SU-DHL-6 (cell line): Measurements from ENCODE around the gene UMAD1.

Experiments used
- EZH2phosphoT487 ChIP-seq: fragments of 200-600 bp; sonication (generic), shearing (Covaris generic); conservative IDR thresholded peaks from 2 replicates; pipeline ENCODE4 v1.6.1; 2018; ENCODE audit warnings: mild to moderate bottlenecking, antibody characterized with exemption, low read length, moderate library complexity, mixed read lengths
- TF ChIP-seq, protein P1 (sequence below): fragments of 200-600 bp; sonication (generic); IDR thresholded peaks from one replicate; pipeline ENCODE4 v1.5.1; 2017; ENCODE audit warnings: antibody characterized with exemption, mild to moderate bottlenecking, low read length, moderate library complexity; ENCODE audit not compliant: insufficient read depth, poor library complexity, severe bottlenecking

DNA sequence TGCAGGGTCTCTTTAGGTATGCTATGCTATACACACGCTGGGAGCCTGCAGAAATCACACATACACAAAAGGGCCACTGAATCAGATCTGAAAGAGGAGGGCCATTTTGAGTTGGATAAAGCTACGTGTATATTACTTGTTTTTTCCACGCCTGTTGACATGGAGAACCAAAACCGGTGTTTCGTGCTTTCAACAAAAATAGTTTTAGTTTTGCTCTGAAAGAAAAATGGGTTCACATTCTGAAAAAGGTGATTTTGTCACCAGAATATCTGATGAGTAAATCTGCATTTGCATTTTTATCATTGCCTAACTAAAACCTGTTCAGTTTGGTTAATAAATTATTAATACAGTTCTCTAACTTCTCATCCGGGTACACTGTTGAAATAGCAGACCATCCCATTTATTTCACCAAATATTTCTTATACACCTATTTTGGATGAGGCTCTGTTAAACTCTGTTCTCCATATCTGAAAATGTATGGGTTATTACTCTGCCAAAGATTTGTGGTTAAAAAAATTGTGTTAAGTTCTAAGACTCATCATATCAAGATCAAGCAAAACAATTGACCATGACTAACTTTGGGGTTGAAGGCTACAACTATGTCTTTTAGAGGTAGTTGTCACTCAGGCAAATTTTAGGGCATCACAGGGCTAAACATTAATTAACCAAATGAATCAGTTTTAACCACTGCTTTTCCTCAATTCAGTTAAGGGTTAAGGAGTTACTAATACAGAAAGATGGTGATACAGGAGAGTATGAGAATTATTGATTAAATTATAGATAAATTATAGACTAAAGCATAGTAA lies 179.1 kb downstream of the UMAD1 start:
- TF ChIP-seq, protein P1, sequence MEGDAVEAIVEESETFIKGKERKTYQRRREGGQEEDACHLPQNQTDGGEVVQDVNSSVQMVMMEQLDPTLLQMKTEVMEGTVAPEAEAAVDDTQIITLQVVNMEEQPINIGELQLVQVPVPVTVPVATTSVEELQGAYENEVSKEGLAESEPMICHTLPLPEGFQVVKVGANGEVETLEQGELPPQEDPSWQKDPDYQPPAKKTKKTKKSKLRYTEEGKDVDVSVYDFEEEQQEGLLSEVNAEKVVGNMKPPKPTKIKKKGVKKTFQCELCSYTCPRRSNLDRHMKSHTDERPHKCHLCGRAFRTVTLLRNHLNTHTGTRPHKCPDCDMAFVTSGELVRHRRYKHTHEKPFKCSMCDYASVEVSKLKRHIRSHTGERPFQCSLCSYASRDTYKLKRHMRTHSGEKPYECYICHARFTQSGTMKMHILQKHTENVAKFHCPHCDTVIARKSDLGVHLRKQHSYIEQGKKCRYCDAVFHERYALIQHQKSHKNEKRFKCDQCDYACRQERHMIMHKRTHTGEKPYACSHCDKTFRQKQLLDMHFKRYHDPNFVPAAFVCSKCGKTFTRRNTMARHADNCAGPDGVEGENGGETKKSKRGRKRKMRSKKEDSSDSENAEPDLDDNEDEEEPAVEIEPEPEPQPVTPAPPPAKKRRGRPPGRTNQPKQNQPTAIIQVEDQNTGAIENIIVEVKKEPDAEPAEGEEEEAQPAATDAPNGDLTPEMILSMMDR: no peak
- TF ChIP-seq EZH2phosphoT487: no peak
